Ishikawa (cell line): ENCODE data around the gene EIF4ENIF1.

Source experiments
- CREB1 ChIP-seq: IDR thresholded peaks from 2 replicates; pipeline ENCODE4 v1.6.1; 2012; ENCODE audit warnings: low read depth
- EP300 ChIP-seq: IDR thresholded peaks from 2 replicates; pipeline ENCODE4 v1.6.1; 2012; ENCODE audit warnings: borderline replicate concordance
- NFIC ChIP-seq: IDR thresholded peaks from 2 replicates; pipeline ENCODE4 v1.6.1; 2012
- TCF12 ChIP-seq: IDR thresholded peaks from 2 replicates; pipeline ENCODE4 v1.6.1; 2012; ENCODE audit warnings: low read depth
- YY1 ChIP-seq: IDR thresholded peaks from 2 replicates; pipeline ENCODE4 v1.6.1; 2012; ENCODE audit warnings: low read depth
- TF ChIP-seq, protein P1 (sequence below): IDR thresholded peaks from 2 replicates; pipeline ENCODE4 v1.6.1; 2012
- TF ChIP-seq, protein P2 (sequence below): IDR thresholded peaks from 2 replicates; pipeline ENCODE4 v1.6.1; 2012; ENCODE audit warnings: low read depth, mild to moderate bottlenecking

DNA sequence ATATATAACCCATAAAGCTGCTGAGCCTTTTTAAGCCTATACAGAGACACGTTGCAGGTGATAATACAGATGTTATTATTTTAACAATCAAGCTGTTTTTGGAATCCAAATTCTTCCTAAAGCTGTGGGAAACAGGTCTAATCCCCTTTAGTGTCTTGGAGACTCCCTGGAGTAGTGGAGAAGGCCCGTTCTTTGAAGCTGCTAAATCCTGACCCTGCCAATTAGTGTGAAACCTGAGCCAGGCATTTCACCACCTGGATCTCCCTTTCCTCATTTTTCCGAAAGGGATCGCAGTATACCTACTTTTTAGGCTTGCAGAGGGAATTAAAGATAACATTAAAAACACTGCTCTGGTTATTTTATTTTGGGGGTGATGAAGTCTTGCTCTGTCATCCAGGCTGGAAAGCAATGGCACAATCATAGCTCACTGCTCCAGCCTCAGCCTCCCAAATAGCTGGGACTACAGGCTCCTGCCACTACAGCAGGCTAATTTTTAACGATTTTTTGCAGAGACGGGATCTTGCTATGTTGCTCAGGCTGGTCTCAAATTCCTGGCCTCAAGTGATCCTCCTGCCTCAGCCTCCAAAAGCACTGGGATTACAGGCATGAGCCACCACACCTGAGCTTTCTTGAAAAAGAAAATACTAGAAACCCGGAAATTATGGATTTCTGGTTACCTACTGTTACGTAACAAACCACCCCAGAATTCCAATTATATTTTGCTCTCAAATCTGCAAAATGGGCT, 1.7 kb upstream of the EIF4ENIF1 start:
- TF ChIP-seq, protein P1, sequence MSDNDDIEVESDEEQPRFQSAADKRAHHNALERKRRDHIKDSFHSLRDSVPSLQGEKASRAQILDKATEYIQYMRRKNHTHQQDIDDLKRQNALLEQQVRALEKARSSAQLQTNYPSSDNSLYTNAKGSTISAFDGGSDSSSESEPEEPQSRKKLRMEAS = no peak
- TF ChIP-seq, protein P2, sequence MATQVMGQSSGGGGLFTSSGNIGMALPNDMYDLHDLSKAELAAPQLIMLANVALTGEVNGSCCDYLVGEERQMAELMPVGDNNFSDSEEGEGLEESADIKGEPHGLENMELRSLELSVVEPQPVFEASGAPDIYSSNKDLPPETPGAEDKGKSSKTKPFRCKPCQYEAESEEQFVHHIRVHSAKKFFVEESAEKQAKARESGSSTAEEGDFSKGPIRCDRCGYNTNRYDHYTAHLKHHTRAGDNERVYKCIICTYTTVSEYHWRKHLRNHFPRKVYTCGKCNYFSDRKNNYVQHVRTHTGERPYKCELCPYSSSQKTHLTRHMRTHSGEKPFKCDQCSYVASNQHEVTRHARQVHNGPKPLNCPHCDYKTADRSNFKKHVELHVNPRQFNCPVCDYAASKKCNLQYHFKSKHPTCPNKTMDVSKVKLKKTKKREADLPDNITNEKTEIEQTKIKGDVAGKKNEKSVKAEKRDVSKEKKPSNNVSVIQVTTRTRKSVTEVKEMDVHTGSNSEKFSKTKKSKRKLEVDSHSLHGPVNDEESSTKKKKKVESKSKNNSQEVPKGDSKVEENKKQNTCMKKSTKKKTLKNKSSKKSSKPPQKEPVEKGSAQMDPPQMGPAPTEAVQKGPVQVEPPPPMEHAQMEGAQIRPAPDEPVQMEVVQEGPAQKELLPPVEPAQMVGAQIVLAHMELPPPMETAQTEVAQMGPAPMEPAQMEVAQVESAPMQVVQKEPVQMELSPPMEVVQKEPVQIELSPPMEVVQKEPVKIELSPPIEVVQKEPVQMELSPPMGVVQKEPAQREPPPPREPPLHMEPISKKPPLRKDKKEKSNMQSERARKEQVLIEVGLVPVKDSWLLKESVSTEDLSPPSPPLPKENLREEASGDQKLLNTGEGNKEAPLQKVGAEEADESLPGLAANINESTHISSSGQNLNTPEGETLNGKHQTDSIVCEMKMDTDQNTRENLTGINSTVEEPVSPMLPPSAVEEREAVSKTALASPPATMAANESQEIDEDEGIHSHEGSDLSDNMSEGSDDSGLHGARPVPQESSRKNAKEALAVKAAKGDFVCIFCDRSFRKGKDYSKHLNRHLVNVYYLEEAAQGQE = no peak
- TF ChIP-seq EP300 = no peak
- no peak for TF ChIP-seq CREB1
- TF ChIP-seq NFIC = no peak
- TF ChIP-seq TCF12 = no peak
- no peak for TF ChIP-seq YY1
